ENCODE results near the gene LMTK2. TPM values are rescaled to one million over a fixed set of nuclear protein-coding genes. Genes with fewer than 3 reads are reported as not detected.

LMTK2 gene
- total RNA-seq, 4 donors from 2014 or later = 22.5 to 31.7 (median 28.4) TPM

GRCh38 chr7:98174334-98175259, 67.9 kb downstream of the LMTK2 start:
- no peaks in the 10 kb centered on the region for H3K9me3 ChIP-seq
- intact Hi-C loops (cut with DNase I) = no loop called here
- H3K4me1 ChIP-seq = peaks cover 0 to 19% (median 0%) of the 10 kb centered on the region in 4 donors
- peaks cover 5 to 68% (median 33%) of the 10 kb centered on the region in 4 donors for H3K36me3 ChIP-seq
- 94% methylated on average over 19 of the region's 20 CpGs for WGBS
- TF ChIP-seq EP300 (IDR thresholded peaks at IDR 0.05) (no peak), CTCF (IDR thresholded peaks at IDR 0.05) (no peak), POLR2A (IDR thresholded peaks at IDR 0.05; ENCODE audit: low read depth) (no peak)
- H3K27me3 ChIP-seq = no peaks in the 10 kb centered on the region
- H3K27ac ChIP-seq (replicated peaks in 1 of 4) = no peak overlapping the region
- no peak overlapping the region for H3K4me3 ChIP-seq
- no peak for DNase-seq (ENCODE audit: extremely low spot score)

- WGBS = 84% methylated on average over 8 of the region's 8 CpGs
- intact Hi-C loops (cut with DNase I) = no loop called here
- H3K36me3 ChIP-seq = peaks cover 5 to 71% (median 33%) of the 10 kb centered on the region in 4 donors
- no peak overlapping the region for H3K27ac ChIP-seq (replicated peaks in 1 of 4)
- no peak for DNase-seq (ENCODE audit: extremely low spot score)
- no peak overlapping the region for H3K4me3 ChIP-seq
- peaks cover 0 to 19% (median 0%) of the 10 kb centered on the region in 4 donors for H3K4me1 ChIP-seq
- no peaks in the 10 kb centered on the region for H3K9me3 ChIP-seq
- no peaks in the 10 kb centered on the region for H3K27me3 ChIP-seq
- TF ChIP-seq EP300 (IDR thresholded peaks at IDR 0.05) (no peak), POLR2A (IDR thresholded peaks at IDR 0.05; ENCODE audit: low read depth) (no peak), CTCF (IDR thresholded peaks at IDR 0.05) (no peak), POLR2AphosphoS5 (IDR thresholded peaks at IDR 0.05) (no peak)
These were observed 68.7 kb downstream of the LMTK2 start for GRCh38 chr7:98175260-98175940.

DNA sequence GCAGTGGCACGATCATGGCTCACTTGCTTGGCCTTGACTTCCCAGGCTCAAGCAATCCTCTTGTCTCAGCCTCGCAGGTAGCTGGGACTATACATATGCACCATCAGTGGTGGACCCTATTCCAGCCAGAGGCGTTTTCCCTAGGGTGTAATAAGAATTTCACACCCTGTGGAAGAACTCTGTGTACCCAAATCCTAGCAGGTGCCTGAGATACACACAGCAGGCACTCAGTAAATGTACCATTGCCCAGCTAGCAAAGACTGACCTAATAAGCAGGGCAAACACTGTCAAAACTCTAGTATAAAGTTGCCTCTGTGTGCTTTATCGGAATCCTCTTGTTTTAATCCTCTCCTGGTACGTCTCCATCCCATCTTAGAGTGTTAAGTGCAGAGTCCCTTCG, 70.9 kb downstream of the LMTK2 start:
- Histone ChIP-seq H3K9me3 (no peaks in the 10 kb centered on the region), H3K27me3 (no peaks in the 10 kb centered on the region), H3K36me3 (peaks cover 5 to 52% (median 18%) of the 10 kb centered on the region in 4 donors), H3K27ac (replicated peaks in 1 of 4) (no peak overlapping the region), H3K4me1 (peaks cover 0 to 19% (median 0%) of the 10 kb centered on the region in 4 donors), H3K4me3 (no peak overlapping the region)
- intact Hi-C loops (cut with DNase I) = no loop called here
- DNase-seq (ENCODE audit: extremely low spot score) = no peak
- TF ChIP-seq CTCF (IDR thresholded peaks at IDR 0.05) (no peak), POLR2A (IDR thresholded peaks at IDR 0.05; ENCODE audit: low read depth) (no peak), EP300 (IDR thresholded peaks at IDR 0.05) (no peak), POLR2AphosphoS5 (IDR thresholded peaks at IDR 0.05) (no peak)
- WGBS = 98% methylated on average over 6 of the region's 6 CpGs

DNA sequence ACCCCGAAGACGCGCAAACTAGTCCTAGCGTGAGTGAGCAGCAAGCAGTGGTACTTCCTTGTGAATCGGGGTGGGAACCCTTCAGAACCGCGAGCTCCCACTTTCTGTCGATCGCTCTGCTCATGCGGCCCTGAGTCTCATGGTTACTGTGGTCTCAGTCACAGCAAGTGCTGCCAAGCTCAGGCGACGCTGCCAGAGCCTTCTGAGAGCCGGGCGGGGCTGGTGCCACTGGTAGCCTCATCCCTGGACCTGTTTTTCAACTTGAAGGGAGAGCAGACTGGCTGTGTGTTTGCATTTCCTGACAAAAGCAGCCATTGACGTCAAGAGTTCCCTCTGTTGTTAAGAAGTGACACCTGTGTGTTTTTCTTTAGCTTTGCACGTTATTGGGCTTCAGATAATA, 71.7 kb downstream of the LMTK2 start:
- TF ChIP-seq EP300 (IDR thresholded peaks at IDR 0.05) (no peak), CTCF (IDR thresholded peaks at IDR 0.05) (no peak), POLR2AphosphoS5 (IDR thresholded peaks at IDR 0.05) (no peak), POLR2A (IDR thresholded peaks at IDR 0.05; ENCODE audit: low read depth) (no peak)
- DNase-seq (ENCODE audit: extremely low spot score) = no peak
- Histone ChIP-seq H3K4me1 (peaks cover 0 to 19% (median 0%) of the 10 kb centered on the region in 4 donors), H3K27ac (replicated peaks in 1 of 4) (no peak overlapping the region), H3K9me3 (no peaks in the 10 kb centered on the region), H3K27me3 (no peaks in the 10 kb centered on the region), H3K4me3 (no peak overlapping the region), H3K36me3 (peaks cover 5 to 46% (median 13%) of the 10 kb centered on the region in 4 donors)
- intact Hi-C loops (cut with DNase I) = no loop called here
- 80% methylated on average over 9 of the region's 16 CpGs for WGBS
